MCF 10A (cell line): ENCODE measurements around the gene RIPK3. TPM values are rescaled to one million over a fixed set of nuclear protein-coding genes. Genes with fewer than 3 reads are reported as not detected.

Experiments used
- BruUV-seq: library from RNA; stranded (reverse); fragments of 400-500 nt; replicated peaks from 2 replicates; lab custom pipeline; 2021; lab: Mats Ljungman, UMichigan
- CTCF ChIA-PET: fragments of 300-600 bp; sonication (Branson Sonifier 250); formaldehyde crosslinking; extraction: SDS; loops from one replicate; lab custom pipeline; 2021; ENCODE audit warnings: antibody characterized with exemption, inconsistent platforms; lab: Yijun Ruan, JAX
- POLR2A ChIA-PET: fragments of 300-600, 350-650 bp; sonication (Branson Sonifier 250); formaldehyde crosslinking; extraction: SDS; loops from one replicate; lab custom pipeline; 2020; ENCODE audit warnings: antibody characterized with exemption, inconsistent platforms; lab: Yijun Ruan, JAX
- DNase-seq: peaks from one replicate; pipeline ENCODE4 v3.0.0-alpha.2; 2018; ENCODE audit not compliant: unreplicated experiment
- H3K27ac Mint-ChIP-seq: one replicate; pipeline ENCODE4 v1.8.0; 2022; ENCODE audit warnings: mild to moderate bottlenecking, low read depth, mixed read lengths; ENCODE audit not compliant: unreplicated experiment
- H3K27me3 Mint-ChIP-seq: one replicate; pipeline ENCODE4 v1.8.0; 2022; ENCODE audit warnings: mixed read lengths; ENCODE audit not compliant: insufficient read depth, unreplicated experiment
- H3K36me3 Mint-ChIP-seq: one replicate; pipeline ENCODE4 v1.8.0; 2022; ENCODE audit warnings: mild to moderate bottlenecking, moderate library complexity, mixed read lengths; ENCODE audit not compliant: insufficient read depth, unreplicated experiment
- H3K4me1 Mint-ChIP-seq: one replicate; pipeline ENCODE4 v1.8.0; 2022; ENCODE audit warnings: mixed read lengths; ENCODE audit not compliant: insufficient read depth, unreplicated experiment
- H3K4me3 Mint-ChIP-seq: one replicate; pipeline ENCODE4 v1.8.0; 2022; ENCODE audit warnings: mild to moderate bottlenecking, moderate library complexity, mixed read lengths; ENCODE audit not compliant: unreplicated experiment
- H3K9me3 Mint-ChIP-seq: one replicate; pipeline ENCODE4 v1.8.0; 2022; ENCODE audit warnings: mixed read lengths; ENCODE audit not compliant: unreplicated experiment
- CTCF ChIP-seq: fragments of 200-600 bp; IDR thresholded peaks from one replicate; pipeline ENCODE4 v1.8.0; 2022; ENCODE audit warnings: antibody characterized with exemption, mild to moderate bottlenecking; ENCODE audit not compliant: unreplicated experiment
- intact Hi-C: fragments of 100-400 bp; cut with micrococcal nuclease; formaldehyde crosslinking; loops from 2 replicates; pipeline ENCODE4 v1.14.1; 2022
- total RNA-seq: library from RNA; stranded (reverse); gene quantifications from 2 replicates; pipeline ENCODE4 v1.2.3, GENCODE V29; 2022

Gene RIPK3
- total RNA-seq, 1 experiment from 2014 or later, result not detected

- intact Hi-C loops, result loop anchor here (1.0 to 5.0 kb wide), 4 partner anchors 25 to 189 kb away; partner anchors contain the start of genes MDP1 and RABGGTA
- CTCF ChIA-PET, result interaction anchor here (0.6 to 11.2 kb wide), 28 partner anchors 9 to 975 kb away, joined by 3 to 414 read pairs (median 6); partner anchors contain the start of genes CHMP4A, CIDEB, GMPR2 and IRF9
- H3K27ac Mint-ChIP-seq, result peak overlapping the region; percentile 11
Observed at GRCh38 chr14:24296341-24297157, 43.2 kb downstream of the RIPK3 start.

GRCh38 chr14:24293525-24293924 is 46.3 kb downstream of the RIPK3 start:
- no peaks in the 10 kb centered on the region for H3K27me3 Mint-ChIP-seq
- intact Hi-C loops, result no loop called here
- peaks cover 22% of the 10 kb centered on the region for H3K4me1 Mint-ChIP-seq
- TF ChIP-seq CTCF, result no peak
- H3K9me3 Mint-ChIP-seq, result no peaks in the 10 kb centered on the region
- no TSS peak for BruUV-seq
- CTCF ChIA-PET, result interaction anchor here (0.7 to 5.5 kb wide), 8 partner anchors 9 to 51 kb away, joined by 3 to 39 read pairs (median 6); partner anchors contain the start of genes CIDEB, LTB4R2, RABGGTA and TINF2
- DNase-seq, result no peak
- no peak overlapping the region for H3K4me3 Mint-ChIP-seq
- H3K27ac Mint-ChIP-seq, result no peak overlapping the region
- H3K36me3 Mint-ChIP-seq, result peaks cover 68% of the 10 kb centered on the region
- POLR2A ChIA-PET, result interaction anchor here (1.6 to 4.5 kb wide), 3 partner anchors 11 to 22 kb away, joined by 5 to 33 read pairs (median 13); partner anchors contain the start of gene RABGGTA

More at GRCh38 chr14:24296341-24297157, 43.2 kb downstream of the RIPK3 start:
- DNase-seq, result peak; percentile 93
- H3K36me3 Mint-ChIP-seq, result peaks cover 61% of the 10 kb centered on the region
- H3K4me1 Mint-ChIP-seq, result peaks cover 33% of the 10 kb centered on the region
- H3K4me3 Mint-ChIP-seq, result peak overlapping the region; percentile 46
- TF ChIP-seq CTCF, result peak; percentile 71
- H3K27me3 Mint-ChIP-seq, result no peaks in the 10 kb centered on the region
- no peaks in the 10 kb centered on the region for H3K9me3 Mint-ChIP-seq
- POLR2A ChIA-PET, result interaction anchor here (0.5 to 7.6 kb wide), 22 partner anchors 9 to 685 kb away, joined by 3 to 187 read pairs (median 6); partner anchors contain the start of genes CHMP4A, CIDEB, DCAF11 and GMPR2
- no TSS peak for BruUV-seq

- no peak for TF ChIP-seq CTCF
- POLR2A ChIA-PET, result interaction anchor here (1.2 to 4.5 kb wide), 5 partner anchors 10 to 50 kb away, joined by 5 to 33 read pairs (median 13); partner anchors contain the start of genes RABGGTA and TINF2
- Mint-ChIP-seq H3K9me3 (no peaks in the 10 kb centered on the region), H3K36me3 (peaks cover 66% of the 10 kb centered on the region), H3K27ac (no peak overlapping the region), H3K27me3 (no peaks in the 10 kb centered on the region), H3K4me1 (peaks cover 19% of the 10 kb centered on the region), H3K4me3 (peak overlapping the region; percentile 30)
- intact Hi-C loops, result no loop called here
- no TSS peak for BruUV-seq
- DNase-seq, result no peak
- CTCF ChIA-PET, result interaction anchor here (0.6 to 5.5 kb wide), 11 partner anchors 11 to 971 kb away, joined by 3 to 39 read pairs (median 4); partner anchors contain the start of genes CIDEB, LTB4R2, PABPN1 and TINF2
Observed at GRCh38 chr14:24292118-24292807, 47.5 kb downstream of the RIPK3 start.
